ENCODE data around the gene SLC26A4. TPM values are rescaled to one million over a fixed set of nuclear protein-coding genes. Genes with fewer than 3 reads are reported as not detected.

The SLC26A4 gene
- total RNA-seq, 1 experiment from 2014 or later = 0.66 TPM

Other genes starting within 250 kb of the SLC26A4 start
- gene GPR22, start 190.8 kb upstream of the SLC26A4 start, total RNA-seq (2021; ENCODE audit: unreplicated experiment) = not detected
- 30.7 TPM for gene COG5, start 96.9 kb upstream of the SLC26A4 start, total RNA-seq (2021; ENCODE audit: unreplicated experiment)
- 12.6 TPM for gene DUS4L, start 96.9 kb upstream of the SLC26A4 start, total RNA-seq (2021; ENCODE audit: unreplicated experiment)
- 43.2 TPM for gene BCAP29, start 80.6 kb upstream of the SLC26A4 start, total RNA-seq (2021; ENCODE audit: unreplicated experiment)
- gene CBLL1, start 83.3 kb downstream of the SLC26A4 start, total RNA-seq (2021; ENCODE audit: unreplicated experiment) = 35.0 TPM
- gene SLC26A3, start 142.4 kb downstream of the SLC26A4 start, total RNA-seq (2021; ENCODE audit: unreplicated experiment) = 0.54 TPM
- 104 TPM for gene DLD, start 230.4 kb downstream of the SLC26A4 start, total RNA-seq (2021; ENCODE audit: unreplicated experiment)